GM12878 (cell line): ENCODE data around the gene SMIM12. TPM values are rescaled to one million over a fixed set of nuclear protein-coding genes. Genes with fewer than 3 reads are reported as not detected.

Experiments used
- ATAC-seq: fragments of 200-7000 bp; cut with Tn5 transposase; 3 replicates; pipeline ENCODE4 v1.9.1; 2020; ENCODE audit warnings: mild to moderate bottlenecking, moderate library complexity
- BruUV-seq: library from RNA; stranded (reverse); fragments of 400-500 nt; replicated peaks from 2 replicates; lab custom pipeline; 2021; lab: Mats Ljungman, UMichigan
- CTCF ChIA-PET: fragments of 300-600 bp; sonication (Branson Sonifier 250); formaldehyde crosslinking; extraction: SDS; loops from one replicate; lab custom pipeline; 2021; ENCODE audit warnings: inconsistent platforms; lab: Yijun Ruan, JAX
- POLR2A ChIA-PET: fragments of 350-600 bp; formaldehyde crosslinking; extraction: SDS; loops from one replicate; lab custom pipeline; 2021; ENCODE audit warnings: inconsistent platforms; lab: Charles Lee
- RAD21 ChIA-PET: fragments of 300-600 bp; sonication (Branson Sonifier 250); formaldehyde crosslinking; loops from one replicate; lab custom pipeline; 2023; ENCODE audit warnings: antibody characterized with exemption; ENCODE audit not compliant: unreplicated experiment; lab: Charles Lee
- SMC1A ChIA-PET: fragments of 300-600 bp; sonication (Branson Sonifier 250); formaldehyde crosslinking; loops from one replicate; lab custom pipeline; 2023; ENCODE audit not compliant: unreplicated experiment, uncharacterized antibody; lab: Charles Lee
- DNase-seq: peaks from one replicate; pipeline ENCODE4 v3.0.0-alpha.2; 2011; ENCODE audit warnings: low read depth, low spot score
- FAIRE-seq: peaks from 3 replicates; lab custom pipeline; 2011; peaks lifted over from hg19 to GRCh38; lab: Jason Lieb, UNC
- H2AFZ ChIP-seq: 2 replicates; pipeline ENCODE4 v1.6.0; 2011; ENCODE audit warnings: low read depth, low read length, control low read depth; ENCODE audit not compliant: control insufficient read depth
- H3K27ac ChIP-seq: 2 replicates; pipeline ENCODE4 v1.5.1; 2011; ENCODE audit warnings: control low read depth; ENCODE audit not compliant: control insufficient read depth, insufficient read depth
- H3K27me3 ChIP-seq, 2 experiments: replicated peaks in 1 of 2; 2 replicates each; pipeline versions ENCODE4 v1.6.0 to v1.6.1; 2011; ENCODE audit warnings: low read length in 1 of 2; ENCODE audit not compliant: control insufficient read depth in 2 of 2, insufficient read depth in 2 of 2
- H3K36me3 ChIP-seq, 2 experiments: 2 replicates each; pipeline ENCODE4 v1.5.1; 2011; ENCODE audit warnings: low read length in 1 of 2; ENCODE audit not compliant: control insufficient read depth in 2 of 2, insufficient read depth in 2 of 2
- H3K4me1 ChIP-seq: 2 replicates; pipeline ENCODE4 v1.6.1; 2011; ENCODE audit warnings: mild to moderate bottlenecking, low read length, moderate library complexity, mixed read lengths; ENCODE audit not compliant: control insufficient read depth, insufficient read depth
- H3K4me2 ChIP-seq: 2 replicates; pipeline ENCODE4 v1.6.0; 2011; ENCODE audit warnings: control low read depth; ENCODE audit not compliant: control insufficient read depth, insufficient read depth
- H3K4me3 ChIP-seq: fragments of 200-600 bp; sonication (generic); 2 replicates; pipeline ENCODE4 v1.5.1; 2016
- H3K79me2 ChIP-seq: 2 replicates; pipeline ENCODE4 v1.6.0; 2011; ENCODE audit warnings: low read length; ENCODE audit not compliant: control insufficient read depth, insufficient read depth
- H3K9ac ChIP-seq: 2 replicates; pipeline ENCODE4 v1.8.0; 2011; ENCODE audit warnings: low read length, control low read depth, mixed read lengths; ENCODE audit not compliant: control insufficient read depth, insufficient read depth
- H3K9me3 ChIP-seq: replicated peaks from 3 replicates; pipeline ENCODE4 v1.5.1; 2011; ENCODE audit warnings: mild to moderate bottlenecking, low read length; ENCODE audit not compliant: control insufficient read depth, insufficient read depth
- H4K20me1 ChIP-seq: 2 replicates; pipeline ENCODE4 v1.6.0; 2011; ENCODE audit not compliant: control insufficient read depth, insufficient read depth
- CHD2 ChIP-seq: IDR thresholded peaks from 2 replicates; pipeline ENCODE4 v1.6.1; 2011; ENCODE audit warnings: low read depth, low read length, improper control_type of control experiment, borderline replicate concordance
- GABPA ChIP-seq: IDR thresholded peaks from 2 replicates; pipeline ENCODE4 v1.6.1; 2014; ENCODE audit warnings: antibody characterized with exemption, low read depth, mild to moderate bottlenecking, inconsistent platforms
- MXI1 ChIP-seq: fragments of 150-350 bp; IDR thresholded peaks from 2 replicates; pipeline ENCODE4 v1.6.1; 2011; ENCODE audit warnings: low read depth, mild to moderate bottlenecking, inconsistent platforms, low read length, improper control_type of control experiment
- MYC ChIP-seq: IDR thresholded peaks from 2 replicates; pipeline ENCODE4 v1.6.1; 2011; ENCODE audit warnings: mild to moderate bottlenecking, low read length, moderate library complexity, inconsistent platforms; ENCODE audit not compliant: insufficient read depth, insufficient replicate concordance, insufficient read length, severe bottlenecking
- RAD21 ChIP-seq: IDR thresholded peaks from 2 replicates; pipeline ENCODE4 v1.6.1; 2011; ENCODE audit warnings: mild to moderate bottlenecking, low read depth, low read length, moderate library complexity; ENCODE audit not compliant: insufficient read depth
- RB1 ChIP-seq: fragments of 450-650 bp; formaldehyde crosslinking; IDR thresholded peaks from 2 replicates; pipeline ENCODE4 v1.6.1; 2017; ENCODE audit warnings: mild to moderate bottlenecking, borderline replicate concordance
- ZNF217 ChIP-seq: fragments of 450-650 bp; IDR thresholded peaks from 2 replicates; pipeline ENCODE4 v1.6.1; 2017; ENCODE audit warnings: antibody characterized with exemption, mild to moderate bottlenecking
- WGBS: methylation state at CpG from one replicate; pipeline ENCODE4 v1.1.6; 2016; ENCODE audit warnings: low lambda C conversion rate; ENCODE audit not compliant: insufficient replicate concordance, insufficient coverage; ENCODE audit errors: missing lambda C conversion rate; 5-methylcytosine and 5-hydroxymethylcytosine counted together
- in situ Hi-C: fragments of 300-500 bp; cut with MboI; formaldehyde crosslinking; loops from 9 replicates; pipeline ENCODE4 v1.14.3; 2018; ENCODE audit warnings: mixed read lengths
- intact Hi-C: fragments of 100-400 bp; cut with micrococcal nuclease; formaldehyde crosslinking; loops from one replicate; pipeline ENCODE4 v1.14.2; 2022; ENCODE audit not compliant: unreplicated experiment
- polyA plus RNA-seq, 11 experiments: library from polyadenylated mRNA; depleted of rRNA in 4 of 11; unstranded in 6 of 11; stranded (reverse) in 5 of 11; fragments of >200 nt; fragmentation: Nextera tagmentation in 4 of 11; fragmentation: Illumina TruSeq in 1 of 11; extraction: Ambion mirVana in 4 of 11; extraction: Trizol in 1 of 11; gene quantifications; 1 replicate in 1 of 11; 2 replicates in 10 of 11; pipeline versions ENCODE4 v1.2.1 to v1.2.3, GENCODE V29; 2011 to 2016; ENCODE audit warnings: inconsistent platforms in 2 of 11, missing spikeins in 2 of 11, low read depth in 1 of 11
- total RNA-seq, 4 experiments: library from RNA; depleted of rRNA in 3 of 4; stranded (reverse); fragments of >200 nt in 3 of 4; fragmentation: Illumina TruSeq in 1 of 4; extraction: Trizol in 1 of 4; gene quantifications; 2 replicates each; pipeline versions ENCODE4 v1.2.1 to v1.2.3, GENCODE V29; 2013 to 2021
- TF ChIP-seq, protein P1 (sequence below): IDR thresholded peaks from 2 replicates; pipeline ENCODE4 v1.6.1; 2012; ENCODE audit warnings: low read depth, low read length, improper control_type of control experiment

The SMIM12 gene
- total and polyA plus RNA-seq, 10 of the 15 experiments (the other 5 are each of a cell fraction or from before 2014, with no cell fraction given): 26.1 to 81.5 (median 44.1) TPM

DNA sequence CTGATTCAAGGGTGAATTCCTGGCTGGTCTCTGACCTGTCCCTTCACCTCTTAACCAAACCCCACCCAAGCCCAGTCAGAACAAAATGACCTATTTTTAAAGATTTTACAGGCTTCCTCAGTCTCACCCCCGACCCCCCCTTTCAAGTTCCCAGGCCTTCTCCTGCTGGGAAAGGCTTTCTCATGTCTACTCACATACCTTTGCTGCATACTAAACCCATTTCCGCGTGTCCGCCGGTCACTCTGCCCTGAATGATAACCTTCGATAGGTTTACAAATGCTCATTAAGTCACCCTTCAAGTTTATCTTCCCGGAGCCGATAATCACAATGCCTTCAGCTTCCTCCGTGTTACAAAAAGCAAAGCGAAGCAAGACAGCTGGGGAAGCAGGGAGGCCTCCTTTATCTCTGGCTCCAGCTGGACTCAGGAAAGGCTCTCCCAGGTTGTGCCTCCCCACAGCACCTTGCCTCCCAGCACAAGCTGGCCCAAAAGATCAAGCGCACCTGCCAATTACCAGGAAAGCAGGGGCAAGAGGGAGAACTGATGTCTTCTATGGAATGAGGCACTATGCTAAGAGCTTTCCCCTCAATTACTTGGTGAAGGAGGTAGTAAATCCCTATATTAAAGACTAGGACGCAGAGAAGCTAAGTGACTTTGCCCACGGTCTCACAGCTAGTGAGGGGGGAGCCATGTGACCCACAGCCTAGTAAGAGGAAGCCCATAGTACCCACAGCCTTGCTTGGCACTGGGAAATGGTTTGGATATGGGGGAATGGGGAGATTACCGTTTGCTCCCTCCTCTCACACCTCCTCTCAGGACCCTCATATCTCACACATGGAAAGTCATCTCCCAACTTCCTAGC is 15.9 kb downstream of the SMIM12 start:
- Histone ChIP-seq H3K9ac (no peak overlapping the region), H3K79me2 (no peaks in the 10 kb centered on the region), H3K4me1 (no peaks in the 10 kb centered on the region), H2AFZ (no peak overlapping the region), H3K36me3 (no peaks in the 10 kb centered on the region), H3K27ac (no peak overlapping the region), H3K4me3 (no peak overlapping the region), H3K27me3 (no peaks in the 10 kb centered on the region), H3K9me3 (no peaks in the 10 kb centered on the region), H4K20me1 (no peaks in the 10 kb centered on the region), H3K4me2 (no peak overlapping the region)
- FAIRE-seq (no peak), DNase-seq (no peak), ATAC-seq (no peak)
- ChIA-PET POLR2A (no interaction called here), CTCF (interaction anchor here (1.7 kb wide), 1 partner anchor 9 kb away, joined by 6 read pairs; no protein-coding TSS in a partner anchor), RAD21 (interaction anchor here (1.4 kb wide), 1 partner anchor 9 kb away, joined by 3 read pairs; no protein-coding TSS in a partner anchor), SMC1A (no interaction called here)
- BruUV-seq: no TSS peak
- TF ChIP-seq CHD2 (no peak), ZNF217 (no peak), RAD21 (no peak), MYC (no peak), RB1 (no peak), GABPA (no peak), MXI1 (no peak)
- TF ChIP-seq, protein P1, sequence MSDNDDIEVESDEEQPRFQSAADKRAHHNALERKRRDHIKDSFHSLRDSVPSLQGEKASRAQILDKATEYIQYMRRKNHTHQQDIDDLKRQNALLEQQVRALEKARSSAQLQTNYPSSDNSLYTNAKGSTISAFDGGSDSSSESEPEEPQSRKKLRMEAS: no peak
- in situ Hi-C loops: no loop called here
- WGBS: 80% methylated on average over 14 of the region's 14 CpGs
- intact Hi-C loops: no loop called here
